ENCODE results near the gene DPP7. TPM values are rescaled to one million over a fixed set of nuclear protein-coding genes. Genes with fewer than 3 reads are reported as not detected.
A peak's percentile ranks its signal among the peaks of the same experiment; 100 is the strongest.

DPP7 gene
- total and polyA plus RNA-seq, 2 donors (not counting 1 experiment from before 2014, with no cell fraction given), result 324 to 506 TPM

DNA sequence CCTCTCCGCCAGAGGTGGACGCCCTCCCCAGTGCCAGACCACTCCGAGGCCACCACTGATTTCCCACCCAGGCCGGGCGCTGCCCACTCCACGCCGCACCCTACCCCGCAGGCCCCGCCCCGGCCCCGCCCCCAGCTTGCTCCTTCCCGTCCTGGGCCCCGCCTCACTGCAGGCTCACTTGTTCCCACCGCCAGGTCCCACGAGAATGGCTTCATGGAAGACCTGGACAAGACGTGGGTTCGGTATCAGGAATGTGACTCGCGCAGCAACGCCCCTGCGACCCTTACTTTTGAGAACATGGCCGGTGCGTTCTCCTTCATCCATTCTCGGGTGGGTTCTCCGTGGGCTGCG lies 48.8 kb upstream of the DPP7 start:
- peaks cover 39% of the 10 kb centered on the region for H3K27me3 Mint-ChIP-seq

DNA sequence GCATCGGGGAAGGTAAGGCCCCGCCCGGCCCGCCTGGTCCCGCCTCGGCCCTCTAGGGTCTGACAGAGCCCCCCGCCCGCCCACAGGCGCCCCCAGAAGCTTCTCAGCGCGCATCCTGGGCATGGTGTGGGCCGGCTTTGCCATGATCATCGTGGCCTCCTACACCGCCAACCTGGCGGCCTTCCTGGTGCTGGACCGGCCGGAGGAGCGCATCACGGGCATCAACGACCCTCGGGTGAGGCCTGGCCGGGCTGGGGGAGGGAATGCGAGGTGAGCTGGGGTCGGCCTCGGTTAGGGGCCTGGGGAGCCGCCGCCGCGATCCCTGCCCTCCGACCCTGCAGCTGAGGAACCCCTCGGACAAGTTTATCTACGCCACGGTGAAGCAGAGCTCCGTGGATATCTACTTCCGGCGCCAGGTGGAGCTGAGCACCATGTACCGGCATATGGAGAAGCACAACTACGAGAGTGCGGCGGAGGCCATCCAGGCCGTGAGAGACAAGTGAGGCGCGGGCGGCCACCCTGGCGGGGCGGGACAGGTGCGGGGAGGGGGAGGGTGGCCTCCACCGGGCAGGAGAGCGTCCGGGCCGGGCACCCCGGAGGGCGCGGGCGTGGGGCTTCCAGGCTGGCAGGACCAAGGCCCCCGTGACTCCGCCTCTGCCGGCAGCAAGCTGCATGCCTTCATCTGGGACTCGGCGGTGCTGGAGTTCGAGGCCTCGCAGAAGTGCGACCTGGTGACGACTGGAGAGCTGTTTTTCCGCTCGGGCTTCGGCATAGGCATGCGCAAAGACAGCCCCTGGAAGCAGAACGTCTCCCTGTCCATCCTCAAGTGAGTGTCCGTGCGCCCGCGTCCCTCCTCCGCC lies 48.2 kb upstream of the DPP7 start:
- intact Hi-C loops (cut with micrococcal nuclease), result no loop called here
- H3K4me2 ChIP-seq (replicated peaks; ENCODE audit: low read depth, low read length, poor library complexity, severe bottlenecking), result peak overlapping the region; percentile 35
- peaks cover 0 to 82% (median 34%) of the 10 kb centered on the region in 4 experiments for H3K27me3 ChIP-seq (replicated peaks in 1 of 4; ENCODE audit: control extremely low read depth in 1 of 4, control insufficient read depth in 3 of 4, insufficient read depth in 4 of 4, low read length in 3 of 4)
- ATAC-seq (ENCODE audit: low read depth) (no peak), DNase-seq (no peak)
- H3K4me1 ChIP-seq (ENCODE audit: control insufficient read depth in 2 of 2, insufficient read depth in 2 of 2, low read length in 2 of 2), result peaks cover 9 to 31% of the 10 kb centered on the region in 2 donors
- Mint-ChIP-seq H3K27me3 (peaks cover 45% of the 10 kb centered on the region), H3K4me1 (peaks cover 19% of the 10 kb centered on the region), H3K4me3 (peak overlapping the region; percentile 13), H3K27ac (no peak overlapping the region), H3K9me3 (ENCODE audit: insufficient read depth) (no peaks in the 10 kb centered on the region)
- WGBS (ENCODE audit: insufficient coverage), result 32% methylated on average over 74 of the region's 74 CpGs
- no peak overlapping the region for H3K9ac ChIP-seq (ENCODE audit: low read length)
- no peak overlapping the region for H2AFZ ChIP-seq (ENCODE audit: insufficient read depth, low read depth, low read length, poor library complexity, severe bottlenecking)
- no peaks in the 10 kb centered on the region for H4K20me1 ChIP-seq (ENCODE audit: control insufficient read depth, insufficient read depth, low read length, poor library complexity, severe bottlenecking)
- TF ChIP-seq EZH2 (IDR thresholded peaks at IDR 0.05; ENCODE audit: borderline replicate concordance, insufficient read depth, low read depth, low read length, poor library complexity, severe bottlenecking), result peak; percentile 17
- TF ChIP-seq, protein P1, sequence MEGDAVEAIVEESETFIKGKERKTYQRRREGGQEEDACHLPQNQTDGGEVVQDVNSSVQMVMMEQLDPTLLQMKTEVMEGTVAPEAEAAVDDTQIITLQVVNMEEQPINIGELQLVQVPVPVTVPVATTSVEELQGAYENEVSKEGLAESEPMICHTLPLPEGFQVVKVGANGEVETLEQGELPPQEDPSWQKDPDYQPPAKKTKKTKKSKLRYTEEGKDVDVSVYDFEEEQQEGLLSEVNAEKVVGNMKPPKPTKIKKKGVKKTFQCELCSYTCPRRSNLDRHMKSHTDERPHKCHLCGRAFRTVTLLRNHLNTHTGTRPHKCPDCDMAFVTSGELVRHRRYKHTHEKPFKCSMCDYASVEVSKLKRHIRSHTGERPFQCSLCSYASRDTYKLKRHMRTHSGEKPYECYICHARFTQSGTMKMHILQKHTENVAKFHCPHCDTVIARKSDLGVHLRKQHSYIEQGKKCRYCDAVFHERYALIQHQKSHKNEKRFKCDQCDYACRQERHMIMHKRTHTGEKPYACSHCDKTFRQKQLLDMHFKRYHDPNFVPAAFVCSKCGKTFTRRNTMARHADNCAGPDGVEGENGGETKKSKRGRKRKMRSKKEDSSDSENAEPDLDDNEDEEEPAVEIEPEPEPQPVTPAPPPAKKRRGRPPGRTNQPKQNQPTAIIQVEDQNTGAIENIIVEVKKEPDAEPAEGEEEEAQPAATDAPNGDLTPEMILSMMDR (IDR thresholded peaks at IDR 0.05), result no peak
- POLR2A ChIA-PET, result interaction anchor here (0.6 to 0.7 kb wide), 2 partner anchors 14 to 48 kb away, joined by 3 read pairs; no protein-coding TSS in a partner anchor
- peaks cover 0 to 27% (median 0%) of the 10 kb centered on the region in 3 donors for H3K9me3 ChIP-seq (ENCODE audit: control extremely low read depth in 1 of 3, control insufficient read depth in 2 of 3, insufficient read depth in 1 of 3, low read length in 2 of 3)
- H3K79me2 ChIP-seq (ENCODE audit: control insufficient read depth, insufficient read depth, low read length), result no peaks in the 10 kb centered on the region
- CTCF ChIA-PET, result no interaction called here
- no peaks in the 10 kb centered on the region for H3K36me3 ChIP-seq (replicated peaks in 1 of 2; ENCODE audit: control extremely low read depth in 1 of 2, control insufficient read depth in 1 of 2, extremely low read depth in 1 of 2, insufficient read depth in 2 of 2, low read length in 1 of 2)
- no peak overlapping the region for H3K4me3 ChIP-seq (ENCODE audit: control extremely low read depth in 1 of 5, extremely low read depth in 1 of 5, insufficient read depth in 1 of 5, low read depth in 2 of 5, low read length in 4 of 5)
- H3K27ac ChIP-seq (ENCODE audit: low read length in 2 of 2), result no peak overlapping the region

More for the DNA sequence above, 48.8 kb upstream of the DPP7 start:
- no peak overlapping the region for H2AFZ ChIP-seq (ENCODE audit: insufficient read depth, low read depth, low read length, poor library complexity, severe bottlenecking)
- WGBS (ENCODE audit: insufficient coverage), result 61% methylated on average over 25 of the region's 26 CpGs
- no peak overlapping the region for H3K4me3 ChIP-seq (ENCODE audit: control extremely low read depth in 1 of 5, extremely low read depth in 1 of 5, insufficient read depth in 1 of 5, low read depth in 2 of 5, low read length in 4 of 5)
- H3K9me3 ChIP-seq (ENCODE audit: control extremely low read depth in 1 of 3, control insufficient read depth in 2 of 3, insufficient read depth in 1 of 3, low read length in 2 of 3), result peaks cover 0 to 23% (median 0%) of the 10 kb centered on the region in 3 donors
- intact Hi-C loops (cut with micrococcal nuclease), result no loop called here
- ATAC-seq (ENCODE audit: low read depth) (no peak), DNase-seq (no peak)
- peak overlapping the region; percentile 35 for H3K4me2 ChIP-seq (replicated peaks; ENCODE audit: low read depth, low read length, poor library complexity, severe bottlenecking)
- peaks cover 14 to 34% of the 10 kb centered on the region in 2 donors for H3K4me1 ChIP-seq (ENCODE audit: control insufficient read depth in 2 of 2, insufficient read depth in 2 of 2, low read length in 2 of 2)
- Mint-ChIP-seq H3K9me3 (ENCODE audit: insufficient read depth) (no peaks in the 10 kb centered on the region), H3K27ac (peak overlapping the region; percentile 20), H3K4me3 (peak overlapping the region; percentile 16), H3K4me1 (peaks cover 15% of the 10 kb centered on the region)
- ChIA-PET POLR2A (no interaction called here), CTCF (no interaction called here)
- no peak for TF ChIP-seq EZH2 (IDR thresholded peaks at IDR 0.05; ENCODE audit: borderline replicate concordance, insufficient read depth, low read depth, low read length, poor library complexity, severe bottlenecking)
- TF ChIP-seq, protein P1 (IDR thresholded peaks at IDR 0.05), result no peak
- H3K27ac ChIP-seq (ENCODE audit: low read length in 2 of 2), result no peak overlapping the region
- H3K79me2 ChIP-seq (ENCODE audit: control insufficient read depth, insufficient read depth, low read length), result no peaks in the 10 kb centered on the region
- H3K9ac ChIP-seq (ENCODE audit: low read length), result no peak overlapping the region
- H4K20me1 ChIP-seq (ENCODE audit: control insufficient read depth, insufficient read depth, low read length, poor library complexity, severe bottlenecking), result no peaks in the 10 kb centered on the region
- H3K27me3 ChIP-seq (replicated peaks in 1 of 4; ENCODE audit: control extremely low read depth in 1 of 4, control insufficient read depth in 3 of 4, insufficient read depth in 4 of 4, low read length in 3 of 4), result peaks cover 0 to 82% (median 30%) of the 10 kb centered on the region in 4 experiments
- no peaks in the 10 kb centered on the region for H3K36me3 ChIP-seq (replicated peaks in 1 of 2; ENCODE audit: control extremely low read depth in 1 of 2, control insufficient read depth in 1 of 2, extremely low read depth in 1 of 2, insufficient read depth in 2 of 2, low read length in 1 of 2)
